IMR-90 (cell line): ENCODE results near the gene DNAAF2.

Source experiments
- CTCF ChIP-seq: conservative IDR thresholded peaks from 2 replicates; pipeline ENCODE4 v1.5.1; 2012; ENCODE audit warnings: mild to moderate bottlenecking, low read depth, low read length, improper control_type of control experiment
- POLR2A ChIP-seq: IDR thresholded peaks from 2 replicates; pipeline ENCODE4 v1.6.1; 2012; ENCODE audit warnings: mild to moderate bottlenecking, low read depth, low read length
- RAD21 ChIP-seq: IDR thresholded peaks from 2 replicates; pipeline ENCODE4 v1.6.1; 2012; ENCODE audit warnings: low read length, improper control_type of control experiment
- SMC3 ChIP-seq: fragments of 150-350 bp; IDR thresholded peaks from 2 replicates; pipeline ENCODE4 v1.6.1; 2016; ENCODE audit warnings: low read depth, mild to moderate bottlenecking, antibody characterized with exemption, low read length, moderate library complexity

GRCh38 chr14:49582113-49582977 is 52.7 kb downstream of the DNAAF2 start:
- TF ChIP-seq CTCF: no peak
- no peak; the same call in 1 of the 2 replicates for TF ChIP-seq POLR2A
- no peak for TF ChIP-seq SMC3
- TF ChIP-seq RAD21: no peak
